ENCODE data around the gene EPB41L4A. TPM values are rescaled to one million over a fixed set of nuclear protein-coding genes. Genes with fewer than 3 reads are reported as not detected.

Gene EPB41L4A
- total RNA-seq, 4 donors from 2014 or later, result 9.1 to 16.2 (median 14.1) TPM

GRCh38 chr5:112283943-112284929 lies 134.8 kb downstream of the EPB41L4A start:
- no peak for DNase-seq (ENCODE audit: low spot score in 2 of 2)
- WGBS, 2 donors, result 85 to 90% methylated on average over 5 of the region's 5 CpGs
- no peak for TF ChIP-seq POLR2A (IDR thresholded peaks at IDR 0.05)
- no peak for TF ChIP-seq CTCF (IDR thresholded peaks at IDR 0.05)
- intact Hi-C loops (cut with DNase I; ENCODE audit: low total_unique reads), result no loop called here
- no peak overlapping the region for H3K4me3 ChIP-seq (ENCODE audit: low read depth, poor library complexity, severe bottlenecking)

DNA sequence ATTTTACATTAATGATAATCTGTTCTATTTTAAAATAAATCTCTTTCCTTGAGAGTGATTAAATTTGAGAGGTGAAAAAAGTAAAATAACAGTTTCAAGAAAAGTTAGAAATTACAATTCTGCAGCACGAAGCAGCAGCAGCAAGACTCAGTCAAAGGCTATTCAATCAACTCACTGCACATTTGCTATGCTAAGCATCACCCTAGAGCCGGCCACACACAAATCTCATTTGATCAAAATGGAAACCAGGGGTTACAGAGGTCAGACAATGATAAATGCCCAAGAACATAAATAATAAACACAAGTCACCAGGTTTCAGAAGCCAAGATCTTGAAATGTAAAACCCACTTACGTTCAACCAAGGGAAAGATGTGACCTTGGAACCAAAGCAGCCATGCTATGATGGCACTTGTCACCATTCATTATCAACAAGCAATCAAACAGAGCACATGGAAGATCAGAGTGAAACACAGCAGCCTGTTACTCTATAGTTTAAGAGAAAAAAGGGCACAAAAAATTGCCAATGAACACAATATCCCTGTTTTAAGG lies 136.0 kb downstream of the EPB41L4A start:
- TF ChIP-seq CTCF (IDR thresholded peaks at IDR 0.05), result no peak
- no peak for TF ChIP-seq POLR2A (IDR thresholded peaks at IDR 0.05)
- 88 to 89% methylated on average over 3 of the region's 3 CpGs for WGBS, 2 donors
- intact Hi-C loops (cut with DNase I; ENCODE audit: low total_unique reads), result no loop called here
- no peak for DNase-seq (ENCODE audit: low spot score in 2 of 2)
- H3K4me3 ChIP-seq (ENCODE audit: low read depth, poor library complexity, severe bottlenecking), result no peak overlapping the region

DNA sequence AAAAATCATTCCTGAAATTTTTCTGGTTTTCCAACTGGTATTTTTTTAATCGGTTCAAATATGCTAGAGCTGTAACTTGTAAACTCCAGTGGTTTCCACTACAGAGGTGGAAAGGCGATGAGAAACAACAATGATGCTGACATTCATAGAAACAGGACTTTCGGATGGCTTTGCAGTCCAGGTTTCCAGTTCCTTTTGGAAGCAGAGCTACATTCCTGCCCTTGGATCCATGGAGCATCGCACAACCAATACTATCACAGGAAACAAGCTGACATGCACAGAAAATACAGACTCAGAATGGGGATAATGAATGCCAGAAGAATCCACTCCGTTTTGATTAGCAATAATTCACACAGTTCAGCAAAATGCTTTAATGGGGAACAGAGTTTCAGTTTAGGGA lies 140.0 kb downstream of the EPB41L4A start:
- intact Hi-C loops (cut with DNase I; ENCODE audit: low total_unique reads), result no loop called here

DNA sequence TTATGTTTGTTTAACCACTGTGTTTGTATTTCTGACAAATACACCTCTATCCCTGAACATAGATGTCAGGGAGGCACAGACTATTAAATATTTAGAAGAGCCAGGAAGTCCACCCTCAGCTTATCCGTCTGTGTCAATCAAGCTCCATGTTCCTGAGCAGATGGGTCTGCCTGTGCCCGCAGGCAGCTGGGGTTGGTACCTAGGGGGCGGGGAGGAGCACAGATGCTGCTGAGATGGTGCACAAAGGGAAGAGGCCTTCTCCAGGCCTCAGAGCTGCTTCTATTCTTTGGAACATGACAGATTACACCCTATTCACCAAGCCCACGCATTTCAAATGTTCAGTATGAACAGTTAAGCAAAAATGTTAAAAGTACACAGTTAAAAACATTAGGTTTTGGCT lies 142.1 kb downstream of the EPB41L4A start:
- no peak for TF ChIP-seq CTCF (IDR thresholded peaks at IDR 0.05)
- no peak for TF ChIP-seq POLR2A (IDR thresholded peaks at IDR 0.05)
- intact Hi-C loops (cut with DNase I; ENCODE audit: low total_unique reads), result no loop called here
- no peak overlapping the region for H3K4me3 ChIP-seq (ENCODE audit: low read depth, poor library complexity, severe bottlenecking)
- 75 to 80% methylated on average over 4 of the region's 4 CpGs for WGBS, 2 donors
- no peak for DNase-seq (ENCODE audit: low spot score in 2 of 2)

More for the DNA sequence above, 140.0 kb downstream of the EPB41L4A start:
- 59 to 61% methylated on average over 5 of the region's 5 CpGs for WGBS, 2 donors
- TF ChIP-seq CTCF (IDR thresholded peaks at IDR 0.05), result no peak
- no peak for DNase-seq (ENCODE audit: low spot score in 2 of 2)
- no peak overlapping the region for H3K4me3 ChIP-seq (ENCODE audit: low read depth, poor library complexity, severe bottlenecking)

- no peak for DNase-seq (ENCODE audit: low spot score in 2 of 2)
- 90 to 100% methylated on average over 1 of the region's 1 CpG for WGBS, 2 donors
- TF ChIP-seq CTCF (IDR thresholded peaks at IDR 0.05), result no peak
- TF ChIP-seq POLR2A (IDR thresholded peaks at IDR 0.05), result no peak
- H3K4me3 ChIP-seq (ENCODE audit: low read depth, poor library complexity, severe bottlenecking), result no peak overlapping the region
- intact Hi-C loops (cut with DNase I; ENCODE audit: low total_unique reads), result no loop called here
These were observed 143.4 kb downstream of the EPB41L4A start for GRCh38 chr5:112275671-112276070.

Data from lower leg skin (tissue), 4 donors.